Stimulated activated CD8-positive, alpha-beta memory T cell treated with anti-CD3 and anti-CD28 coated beads, Interleukin-12 subunit alpha, Interleukin-12 subunit beta, amount 100 ng/mL, for 4 hours (primary cell): Measurements from ENCODE around the gene LRRC75B.

Experiments used
- DNase-seq: peaks from one replicate; pipeline ENCODE4 v3.0.0-alpha.2; 2020; ENCODE audit warnings: low read depth

The LRRC75B gene

DNA sequence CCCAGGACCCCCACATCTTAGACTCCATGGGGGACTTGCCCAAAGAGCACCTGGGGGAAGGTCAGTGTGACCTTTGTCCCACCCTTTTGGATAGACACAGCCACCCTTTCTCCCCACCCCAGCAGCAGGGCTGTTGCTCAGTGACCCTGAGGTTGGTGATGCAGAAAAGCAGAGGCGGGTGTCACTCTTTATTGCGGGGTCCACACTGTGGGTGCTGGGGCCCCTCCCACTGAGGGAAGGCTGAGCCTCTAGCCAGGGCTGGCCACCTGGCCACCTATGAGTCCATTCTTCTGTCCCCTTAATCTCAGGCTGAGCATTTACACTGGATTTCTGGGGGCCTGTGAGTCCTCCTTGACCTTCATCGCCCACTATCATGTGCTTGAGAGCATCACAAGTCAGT, 7.4 kb downstream of the LRRC75B start:
- no peak for DNase-seq

DNA sequence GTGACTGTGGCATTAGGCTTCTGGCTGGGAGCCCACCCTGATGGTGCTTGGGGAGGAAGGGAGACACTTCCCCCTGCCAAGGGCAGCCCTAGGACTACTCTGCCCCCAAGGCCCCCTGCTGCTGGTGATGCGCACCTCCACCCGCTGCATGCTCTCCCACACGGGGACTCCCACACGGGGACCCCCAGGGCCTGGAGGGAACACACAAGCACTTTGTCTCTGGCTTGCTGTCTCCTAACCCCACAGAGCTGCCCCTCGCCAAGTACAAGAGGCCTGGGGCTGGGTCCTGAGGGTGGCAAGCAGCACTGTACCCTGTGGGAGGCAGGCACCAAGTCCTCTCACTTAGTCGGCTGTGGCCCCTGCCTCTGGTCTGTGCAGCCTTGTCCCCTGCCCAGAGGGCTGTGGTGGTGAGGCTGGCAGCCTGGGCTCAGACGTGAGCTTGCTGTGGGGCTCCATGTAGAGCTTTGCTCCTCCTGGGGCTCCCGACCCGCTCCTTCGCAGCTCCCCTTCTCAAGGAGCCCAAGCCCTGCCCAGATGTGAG, 7.9 kb downstream of the LRRC75B start:
- DNase-seq, result no peak

DNA sequence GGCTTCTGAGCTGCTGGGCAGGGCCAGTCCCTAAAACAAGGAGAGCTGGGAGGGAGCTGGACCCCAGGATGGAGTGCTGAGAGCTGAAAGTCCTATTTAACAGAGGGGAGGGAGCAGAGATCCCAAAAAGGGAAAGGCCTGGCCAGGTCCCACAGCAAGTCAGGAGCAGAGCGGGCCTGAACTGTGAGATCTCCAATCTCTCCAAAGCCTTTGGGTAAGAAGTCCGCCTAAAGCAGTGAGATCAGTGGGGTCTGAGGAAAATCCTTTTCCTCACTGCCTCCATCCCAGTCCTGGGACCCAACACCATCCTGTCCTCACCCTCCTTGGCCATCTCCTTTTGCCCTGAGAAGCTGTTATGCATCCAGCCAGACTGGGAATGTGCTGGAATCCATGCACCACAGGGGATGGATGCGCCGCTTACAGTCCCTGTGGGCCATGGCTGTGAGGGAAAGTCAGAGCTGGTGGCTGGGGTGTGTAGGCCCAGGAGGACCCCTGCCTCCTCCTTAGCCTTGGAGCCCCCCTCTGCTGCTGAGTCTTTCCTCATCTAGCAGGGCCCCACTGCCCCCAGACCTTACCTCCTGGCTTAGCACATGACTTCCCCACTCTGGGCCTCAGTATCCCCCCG, 8.6 kb downstream of the LRRC75B start:
- DNase-seq, result no peak

DNA sequence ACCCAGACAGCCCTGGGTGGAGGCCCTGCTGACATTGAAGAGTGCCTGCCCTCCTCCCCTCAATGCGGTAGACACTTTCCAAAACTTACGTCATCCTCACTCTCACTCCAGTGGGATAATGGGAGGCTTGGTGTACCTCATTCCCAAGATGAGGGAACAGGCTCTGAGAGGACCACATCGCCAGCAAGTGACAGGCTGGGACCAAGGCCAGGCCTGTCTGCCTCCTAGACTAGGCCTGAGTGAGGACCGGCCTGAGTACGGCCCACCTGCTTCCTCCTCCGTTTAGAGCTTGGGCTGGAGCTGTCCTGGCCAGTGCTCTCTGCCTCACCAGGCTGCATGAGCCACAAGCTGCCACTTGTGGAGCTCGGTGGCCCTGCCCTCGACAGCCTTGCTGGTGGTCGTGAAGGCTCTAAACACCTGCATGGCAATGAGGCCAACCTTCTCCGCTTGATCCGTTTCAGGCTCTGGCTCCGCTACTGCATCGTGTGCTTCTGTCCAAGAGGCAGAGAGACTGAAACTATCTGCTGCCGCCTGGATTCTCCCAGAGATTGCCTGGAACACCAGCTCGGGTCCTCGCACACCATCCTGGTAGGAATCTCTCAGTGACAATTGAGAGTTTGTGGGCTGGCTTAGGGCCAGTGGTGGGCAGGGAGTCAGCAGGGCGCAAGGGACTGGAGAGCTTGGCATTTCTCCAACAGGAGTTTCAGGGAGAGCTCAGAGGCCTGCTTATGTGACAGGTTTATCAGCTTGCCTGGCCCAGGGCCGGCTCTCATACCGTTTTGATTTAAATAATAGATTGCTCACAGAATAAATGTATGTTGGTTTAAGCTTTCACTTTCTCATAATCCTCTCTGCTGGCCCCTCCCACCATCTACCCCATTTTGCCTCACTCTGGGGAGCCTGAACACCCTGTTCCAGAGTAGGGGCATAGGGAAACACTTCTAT, 9.4 kb downstream of the LRRC75B start:
- DNase-seq, result no peak

- DNase-seq, result no peak
Observed at GRCh38 chr22:24582056-24582814, 10.6 kb downstream of the LRRC75B start.

- DNase-seq, result no peak
Observed at GRCh38 chr22:24580276-24580675, 12.6 kb downstream of the LRRC75B start.

DNA sequence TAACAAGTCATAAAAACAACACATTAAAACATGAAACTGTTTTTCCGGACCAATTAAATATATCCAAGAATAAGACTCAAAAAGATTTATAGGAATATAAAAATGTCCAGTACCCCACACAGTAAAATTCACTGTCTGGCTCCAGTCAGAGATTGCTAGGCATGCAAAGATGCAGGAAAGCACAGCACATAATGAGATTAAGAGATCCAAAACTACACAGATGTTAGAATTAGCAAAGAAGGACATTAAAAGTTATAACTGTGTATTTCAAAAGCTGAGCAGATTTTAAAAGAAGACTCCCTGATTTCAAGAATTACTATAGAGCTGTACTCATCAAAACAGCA, 13.6 kb downstream of the LRRC75B start:
- DNase-seq, result no peak

- no peak for DNase-seq
Observed at GRCh38 chr22:24578355-24579257, 14.3 kb downstream of the LRRC75B start.

DNA sequence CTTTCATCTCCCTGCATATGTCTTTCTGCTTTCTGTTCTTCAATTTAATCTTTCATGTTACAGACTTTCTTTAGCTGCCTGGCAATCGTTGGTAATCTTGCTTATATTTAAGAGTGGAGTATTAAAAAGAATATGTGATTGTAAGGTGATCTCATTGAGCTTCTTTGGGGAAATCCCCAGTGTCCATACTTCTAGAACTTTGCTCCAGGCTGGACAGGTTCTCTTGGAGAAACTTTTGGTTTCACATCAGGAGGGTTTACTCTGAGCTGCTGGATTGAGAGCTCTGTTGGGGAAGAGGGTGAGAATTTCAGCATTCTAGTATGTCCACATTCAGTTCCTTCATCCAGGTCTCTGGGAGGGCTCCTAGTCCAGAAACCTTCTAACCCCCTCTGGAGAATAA, 16.1 kb downstream of the LRRC75B start:
- no peak for DNase-seq

DNA sequence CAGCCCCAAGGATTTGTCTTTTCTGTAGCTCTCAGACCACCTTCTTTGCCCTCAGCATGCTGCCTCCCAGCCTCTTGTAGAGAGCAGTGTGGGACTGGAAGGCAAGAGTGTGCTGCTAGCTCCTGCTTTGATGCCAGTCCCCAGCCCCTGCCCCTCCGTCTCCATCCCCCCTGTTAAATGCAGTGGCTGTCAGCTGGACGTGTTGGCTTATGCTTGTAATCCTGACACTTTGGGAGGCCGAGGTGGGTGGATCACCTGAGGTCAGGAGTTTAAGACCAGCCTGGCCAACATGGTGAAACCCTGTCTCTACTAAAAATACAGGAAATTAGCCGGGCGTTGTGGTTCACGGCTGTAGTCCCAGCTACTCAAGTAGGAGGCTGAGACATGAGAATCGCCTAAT, 21.6 kb downstream of the LRRC75B start:
- DNase-seq, result no peak

GRCh38 chr22:24567668-24568067, 25.2 kb downstream of the LRRC75B start:
- DNase-seq, result no peak

DNA sequence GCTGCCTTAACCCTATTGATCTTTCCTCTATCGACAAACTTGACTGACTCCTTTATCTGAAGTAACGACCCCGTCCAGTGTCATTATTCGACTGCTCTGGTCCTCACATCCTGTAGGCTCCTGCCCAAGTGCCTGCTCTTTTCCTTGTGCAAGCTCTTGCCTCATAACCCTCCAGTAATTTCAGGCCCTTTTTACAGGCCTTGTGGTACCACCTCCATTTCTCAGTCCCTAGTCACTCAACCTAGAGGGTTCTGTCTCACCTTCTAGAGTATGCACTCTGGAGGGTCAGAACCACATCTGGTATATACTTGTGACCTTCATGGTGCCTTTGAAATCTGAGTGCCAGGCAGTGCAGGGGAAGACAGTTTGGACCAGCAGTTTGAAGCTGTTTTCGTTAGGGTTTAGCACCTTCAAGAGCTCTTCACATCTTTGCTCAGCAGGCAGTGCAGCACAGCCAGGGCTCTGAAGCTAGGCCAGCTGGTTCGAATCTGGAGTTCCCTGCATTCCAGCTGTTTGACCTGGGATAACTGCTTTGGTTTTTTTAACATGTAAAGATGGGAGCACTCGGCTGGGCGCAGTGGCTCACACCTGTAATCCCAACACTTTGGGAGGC, 25.9 kb downstream of the LRRC75B start:
- no peak for DNase-seq

DNA sequence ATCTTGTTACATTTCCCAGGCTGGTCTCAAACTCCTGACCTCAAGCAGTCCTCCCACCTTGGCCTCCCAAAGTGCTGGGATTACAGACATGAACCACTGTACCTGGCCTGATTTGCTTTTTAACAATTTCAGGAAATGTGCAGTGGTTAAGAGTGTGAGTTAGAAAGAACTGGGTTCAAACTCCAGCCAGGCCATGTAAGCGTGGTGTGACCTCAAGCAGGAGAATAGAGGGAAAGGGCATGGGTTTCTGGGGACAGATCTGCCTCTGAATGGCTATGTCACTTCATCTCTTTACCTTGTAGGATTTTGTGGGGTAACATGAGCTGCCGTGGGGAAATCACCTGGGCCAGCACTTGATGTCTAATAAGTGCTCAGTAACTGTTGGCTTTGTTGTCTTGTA, 27.8 kb downstream of the LRRC75B start:
- DNase-seq, result no peak

- no peak for DNase-seq
Observed at GRCh38 chr22:24564376-24565058, 28.4 kb downstream of the LRRC75B start.

DNA sequence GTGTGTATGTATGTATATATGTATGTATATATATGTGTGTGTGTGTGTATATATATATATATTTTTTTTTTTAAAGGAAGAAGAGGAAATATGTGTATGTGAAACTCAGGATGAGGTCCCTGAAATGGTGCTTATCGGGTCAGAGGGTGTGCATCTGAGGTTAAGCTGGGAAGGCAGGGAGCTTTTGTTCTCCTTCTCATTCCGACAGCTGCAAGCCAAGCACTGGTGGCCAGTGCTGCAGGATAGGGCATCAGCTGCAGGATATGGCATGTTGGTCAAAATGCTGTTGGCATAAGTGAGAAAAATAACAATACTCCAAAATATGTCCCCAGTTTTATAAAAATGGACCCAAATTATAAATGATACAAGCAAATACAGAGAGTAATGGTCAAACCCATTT, 29.6 kb downstream of the LRRC75B start:
- no peak for DNase-seq

DNA sequence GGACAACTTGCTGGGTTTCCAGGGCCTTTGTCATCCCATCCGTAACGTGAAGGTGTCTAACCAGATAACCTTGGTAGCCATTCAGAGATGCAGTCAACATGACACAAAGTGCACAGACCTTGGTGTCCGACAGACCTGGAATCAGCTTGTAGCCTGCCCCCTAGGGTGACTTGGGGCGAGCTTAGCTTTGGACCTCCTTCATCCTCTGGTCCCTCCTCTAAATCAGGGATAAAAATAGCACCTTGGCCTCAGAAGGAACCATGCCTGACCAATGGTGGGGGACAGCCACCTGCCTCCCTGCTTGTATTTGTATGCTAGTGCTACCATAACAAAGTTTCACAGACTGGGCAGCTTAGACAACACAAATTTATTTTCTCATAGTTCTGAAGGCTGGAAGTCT, 33.4 kb downstream of the LRRC75B start:
- no peak for DNase-seq

DNA sequence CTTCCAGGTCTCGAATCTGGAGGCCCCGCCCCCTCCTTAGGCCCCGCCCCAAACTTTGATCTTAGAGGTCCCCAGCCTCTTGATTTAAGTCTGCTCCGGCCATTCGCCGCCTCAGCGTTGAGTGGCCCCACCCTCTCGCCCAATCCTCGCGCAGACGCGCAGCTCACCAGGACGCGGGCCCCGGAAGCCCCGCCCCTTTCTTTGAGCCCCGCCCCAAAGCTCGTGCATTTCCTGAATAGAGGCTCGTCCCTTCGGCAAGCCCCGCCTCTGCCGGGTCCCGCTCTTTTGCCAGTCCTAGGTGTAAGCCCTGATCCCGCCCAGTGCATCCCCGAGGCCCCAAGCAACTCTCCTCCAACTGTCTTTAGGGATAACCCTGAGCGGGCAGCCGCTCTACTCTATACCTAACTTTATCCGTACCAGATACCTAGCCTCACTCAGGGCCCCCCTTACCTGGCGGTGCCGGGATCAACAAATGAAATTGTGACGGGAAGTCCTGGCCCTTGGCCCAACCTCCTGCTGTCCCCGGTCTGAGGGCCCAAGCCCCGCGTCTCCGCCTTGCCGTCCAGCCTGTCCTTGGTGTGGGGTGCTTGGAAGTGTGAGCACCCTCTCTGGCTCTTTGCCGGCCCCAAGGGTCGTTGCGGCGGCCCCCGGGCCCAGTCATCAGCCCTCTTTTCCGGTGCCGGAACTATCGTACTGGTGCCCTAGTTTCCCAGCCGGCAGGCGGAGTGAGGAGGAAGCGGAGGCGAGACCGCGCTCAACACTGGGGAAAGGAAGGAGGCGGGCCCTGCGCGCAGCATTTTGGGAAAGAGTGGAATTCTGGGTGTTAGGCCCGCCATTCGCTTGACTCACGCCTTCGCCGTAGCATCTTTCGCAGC, 37.5 kb downstream of the LRRC75B start, which contains the start of gene SNRPD3:
Gene SNRPD3 (plus strand): TSS at position 835 of the 875 bp plus-strand sequence. CDS start 1,676 bp downstream, outside the sequence.
- DNase-seq, result peak; percentile 99

GRCh38 chr22:24554313-24555164, 38.3 kb downstream of the LRRC75B start, which contains the start of gene GUCD1:
TSS of gene GUCD1 (minus strand) at chr22:24555138. CDS start at chr22:24554991, 147 bp downstream.
- DNase-seq, result peak; percentile 20
